Mucosa of stomach (tissue), 1 donor: ENCODE results near the gene LPCAT2.

ENCODE experiments used
- H3K27me3 ChIP-seq: one replicate; pipeline ENCODE4 v1.7.0; 2013; ENCODE audit warnings: mild to moderate bottlenecking, low read length; ENCODE audit not compliant: control insufficient read depth, insufficient read depth
- H3K36me3 ChIP-seq: one replicate; pipeline ENCODE4 v1.7.0; 2013; ENCODE audit warnings: low read length; ENCODE audit not compliant: control insufficient read depth, insufficient read depth
- H3K4me1 ChIP-seq: one replicate; pipeline ENCODE4 v1.7.0; 2013; ENCODE audit warnings: mild to moderate bottlenecking, low read length; ENCODE audit not compliant: control insufficient read depth, insufficient read depth
- H3K4me3 ChIP-seq: one replicate; pipeline ENCODE4 v1.7.0; 2013; ENCODE audit warnings: low read length
- H3K9ac ChIP-seq: one replicate; pipeline ENCODE4 v1.7.0; 2013; ENCODE audit warnings: mild to moderate bottlenecking, low read length, moderate library complexity
- H3K9me3 ChIP-seq: one replicate; pipeline ENCODE4 v1.7.0; 2013; ENCODE audit warnings: mild to moderate bottlenecking, low read length, moderate library complexity; ENCODE audit not compliant: control insufficient read depth
- donor health status: Pancreatic carcinoma.

The LPCAT2 gene

GRCh38 chr16:55543472-55543871 is 34.6 kb downstream of the LPCAT2 start:
- Histone ChIP-seq H3K9me3 (no peaks in the 10 kb centered on the region), H3K36me3 (no peaks in the 10 kb centered on the region), H3K27me3 (no peaks in the 10 kb centered on the region), H3K4me1 (no peaks in the 10 kb centered on the region), H3K4me3 (no peak overlapping the region), H3K9ac (no peak overlapping the region)

GRCh38 chr16:55552621-55553020 is 43.7 kb downstream of the LPCAT2 start:
- no peak overlapping the region for H3K9ac ChIP-seq
- H3K27me3 ChIP-seq = no peaks in the 10 kb centered on the region
- no peaks in the 10 kb centered on the region for H3K9me3 ChIP-seq
- no peaks in the 10 kb centered on the region for H3K36me3 ChIP-seq
- no peak overlapping the region for H3K4me3 ChIP-seq
- H3K4me1 ChIP-seq = no peaks in the 10 kb centered on the region

- Histone ChIP-seq H3K9me3 (no peaks in the 10 kb centered on the region), H3K36me3 (no peaks in the 10 kb centered on the region), H3K9ac (no peak overlapping the region), H3K4me1 (no peaks in the 10 kb centered on the region), H3K27me3 (no peaks in the 10 kb centered on the region), H3K4me3 (no peak overlapping the region)
Observed at GRCh38 chr16:55555436-55555835, 46.6 kb downstream of the LPCAT2 start.

GRCh38 chr16:55557186-55557585 is 48.3 kb downstream of the LPCAT2 start:
- no peaks in the 10 kb centered on the region for H3K27me3 ChIP-seq
- no peaks in the 10 kb centered on the region for H3K36me3 ChIP-seq
- H3K4me1 ChIP-seq = no peaks in the 10 kb centered on the region
- no peak overlapping the region for H3K9ac ChIP-seq
- no peaks in the 10 kb centered on the region for H3K9me3 ChIP-seq
- no peak overlapping the region for H3K4me3 ChIP-seq

GRCh38 chr16:55559233-55559632 is 50.4 kb downstream of the LPCAT2 start:
- no peaks in the 10 kb centered on the region for H3K27me3 ChIP-seq
- no peak overlapping the region for H3K4me3 ChIP-seq
- H3K9ac ChIP-seq = no peak overlapping the region
- H3K36me3 ChIP-seq = no peaks in the 10 kb centered on the region
- no peaks in the 10 kb centered on the region for H3K9me3 ChIP-seq
- H3K4me1 ChIP-seq = no peaks in the 10 kb centered on the region

GRCh38 chr16:55559933-55560516 is 51.2 kb downstream of the LPCAT2 start:
- Histone ChIP-seq H3K36me3 (no peaks in the 10 kb centered on the region), H3K27me3 (no peaks in the 10 kb centered on the region), H3K4me3 (no peak overlapping the region), H3K4me1 (no peaks in the 10 kb centered on the region), H3K9ac (no peak overlapping the region), H3K9me3 (no peaks in the 10 kb centered on the region)

- no peak overlapping the region for H3K4me3 ChIP-seq
- no peak overlapping the region for H3K9ac ChIP-seq
- H3K27me3 ChIP-seq = no peaks in the 10 kb centered on the region
- H3K36me3 ChIP-seq = no peaks in the 10 kb centered on the region
- no peaks in the 10 kb centered on the region for H3K9me3 ChIP-seq
- H3K4me1 ChIP-seq = no peaks in the 10 kb centered on the region
Observed at GRCh38 chr16:55561319-55561848, 52.5 kb downstream of the LPCAT2 start.

- Histone ChIP-seq H3K4me1 (no peaks in the 10 kb centered on the region), H3K9ac (no peak overlapping the region), H3K27me3 (no peaks in the 10 kb centered on the region), H3K36me3 (no peaks in the 10 kb centered on the region), H3K9me3 (no peaks in the 10 kb centered on the region), H3K4me3 (no peak overlapping the region)
Observed at GRCh38 chr16:55562936-55563335, 54.1 kb downstream of the LPCAT2 start.

GRCh38 chr16:55563797-55564196 is 54.9 kb downstream of the LPCAT2 start:
- H3K9me3 ChIP-seq = no peaks in the 10 kb centered on the region
- H3K4me3 ChIP-seq = no peak overlapping the region
- H3K27me3 ChIP-seq = no peaks in the 10 kb centered on the region
- no peak overlapping the region for H3K9ac ChIP-seq
- H3K36me3 ChIP-seq = no peaks in the 10 kb centered on the region
- no peaks in the 10 kb centered on the region for H3K4me1 ChIP-seq

GRCh38 chr16:55565086-55565485 is 56.2 kb downstream of the LPCAT2 start:
- H3K9ac ChIP-seq = no peak overlapping the region
- no peaks in the 10 kb centered on the region for H3K4me1 ChIP-seq
- no peaks in the 10 kb centered on the region for H3K36me3 ChIP-seq
- H3K4me3 ChIP-seq = no peak overlapping the region
- H3K9me3 ChIP-seq = no peaks in the 10 kb centered on the region
- H3K27me3 ChIP-seq = no peaks in the 10 kb centered on the region

- Histone ChIP-seq H3K27me3 (no peaks in the 10 kb centered on the region), H3K36me3 (no peaks in the 10 kb centered on the region), H3K9me3 (no peaks in the 10 kb centered on the region), H3K4me3 (no peak within 1 kb of the TSS), H3K9ac (no peak within 1 kb of the TSS), H3K4me1 (no peaks in the 10 kb centered on the region)
Observed at GRCh38 chr16:55566432-55567175, 57.7 kb downstream of the LPCAT2 start, which contains the start of gene CAPNS2. TSS of gene CAPNS2 (plus strand) at chr16:55566684. CDS start at chr16:55566757, 73 bp downstream.

GRCh38 chr16:55567382-55567781 is 58.5 kb downstream of the LPCAT2 start:
- Histone ChIP-seq H3K36me3 (no peaks in the 10 kb centered on the region), H3K4me1 (no peaks in the 10 kb centered on the region), H3K4me3 (no peak overlapping the region), H3K9me3 (no peaks in the 10 kb centered on the region), H3K9ac (no peak overlapping the region), H3K27me3 (no peaks in the 10 kb centered on the region)
